Left kidney (tissue), 2 donors: ENCODE measurements around the gene PPM1E. TPM values are rescaled to one million over a fixed set of nuclear protein-coding genes. Genes with fewer than 3 reads are reported as not detected.
A peak's percentile ranks its signal among the peaks of the same experiment; 100 is the strongest.
"Not testable (repeated sequence)": the region's sequence is repeated elsewhere in the genome, so short reads cannot be mapped to it uniquely, and the experiment has no call there.

Experiments used
- DNase-seq: peaks from one replicate; pipeline ENCODE4 v3.0.0-alpha.2; 2013
- polyA plus RNA-seq: library from polyadenylated mRNA; unstranded; fragments of 120-200 nt; gene quantifications from one replicate; pipeline ENCODE4 v1.2.1, GENCODE V29; 2013; ENCODE audit not compliant: insufficient read length

PPM1E gene
- polyA plus RNA-seq, 1 donor = 5.2 TPM

- DNase-seq = no peak
These were observed 192.2 kb downstream of the PPM1E start for GRCh38 chr17:58947824-58948223.

GRCh38 chr17:58954358-58954757 is 198.7 kb downstream of the PPM1E start:
- not testable (repeated sequence) for DNase-seq

GRCh38 chr17:58956997-58957724 is 201.5 kb downstream of the PPM1E start:
- no peak for DNase-seq

- DNase-seq = not testable (repeated sequence)
These were observed 202.0 kb downstream of the PPM1E start for GRCh38 chr17:58957725-58958073.

GRCh38 chr17:58960068-58960467 is 204.4 kb downstream of the PPM1E start:
- no peak for DNase-seq

- DNase-seq = no peak
These were observed 209.6 kb downstream of the PPM1E start for GRCh38 chr17:58965221-58965620.

- DNase-seq = no peak
These were observed 210.6 kb downstream of the PPM1E start for GRCh38 chr17:58966208-58966607.

GRCh38 chr17:58968426-58969061 is 212.9 kb downstream of the PPM1E start:
- no peak for DNase-seq

GRCh38 chr17:58969156-58969555 is 213.5 kb downstream of the PPM1E start:
- peak; percentile 46 for DNase-seq

GRCh38 chr17:58969612-58970011 is 214.0 kb downstream of the PPM1E start:
- DNase-seq = no peak

GRCh38 chr17:58970609-58971450 is 215.2 kb downstream of the PPM1E start:
- DNase-seq = no peak

GRCh38 chr17:58974354-58974753 is 218.7 kb downstream of the PPM1E start:
- no peak for DNase-seq

- DNase-seq = no peak
These were observed 220.9 kb downstream of the PPM1E start for GRCh38 chr17:58976541-58976940.

GRCh38 chr17:58980706-58981481 is 225.2 kb downstream of the PPM1E start:
- DNase-seq = no peak

- no peak for DNase-seq
These were observed 227.0 kb downstream of the PPM1E start for GRCh38 chr17:58982626-58983025.

GRCh38 chr17:58985367-58985766 is 229.7 kb downstream of the PPM1E start:
- no peak for DNase-seq

- DNase-seq = no peak
These were observed 230.3 kb downstream of the PPM1E start for GRCh38 chr17:58985971-58986370.

- no peak for DNase-seq
These were observed 234.0 kb downstream of the PPM1E start for GRCh38 chr17:58989629-58990028.

GRCh38 chr17:58991718-58992331 is 236.2 kb downstream of the PPM1E start:
- DNase-seq = no peak

- DNase-seq = no peak
These were observed 237.7 kb downstream of the PPM1E start for GRCh38 chr17:58993311-58993710.

- DNase-seq = no peak
These were observed 239.7 kb downstream of the PPM1E start for GRCh38 chr17:58995247-58995940.
